Jurkat, Clone E6-1 (cell line): ENCODE data around the gene PSG6. TPM values are rescaled to one million over a fixed set of nuclear protein-coding genes. Genes with fewer than 3 reads are reported as not detected.
"Not testable (repeated sequence)": the region's sequence is repeated elsewhere in the genome, so short reads cannot be mapped to it uniquely, and the experiment has no call there.

Experiments used
- DNase-seq: peaks from one replicate; pipeline ENCODE4 v3.0.0-alpha.2; 2011; ENCODE audit warnings: low read depth, low spot score
- H3K4me3 ChIP-seq: 2 replicates; pipeline ENCODE4 v1.5.1; 2011; ENCODE audit warnings: mild to moderate bottlenecking, low read length, control low read depth, moderate library complexity
- polyA plus RNA-seq: library from polyadenylated mRNA; unstranded; fragments of >200 nt; gene quantifications from one replicate; pipeline ENCODE4 v1.2.1, GENCODE V29; 2012; ENCODE audit warnings: missing spikeins; ENCODE audit not compliant: insufficient read length, insufficient read depth

The PSG6 gene
- not detected for polyA plus RNA-seq

- H3K4me3 ChIP-seq, DNase-seq: not testable (repeated sequence)
Observed at GRCh38 chr19:42917634-42918033, at the start of gene PSG6. TSS of gene PSG6 (minus strand) at chr19:42917894. CDS start at chr19:42917792, 102 bp downstream.

- no peak overlapping the region for H3K4me3 ChIP-seq
- DNase-seq, result no peak
Observed at GRCh38 chr19:42965176-42965575, 47.5 kb upstream of the PSG6 start.

GRCh38 chr19:42961119-42961518 lies 43.4 kb upstream of the PSG6 start:
- no peak for DNase-seq
- no peak overlapping the region for H3K4me3 ChIP-seq

- not testable (repeated sequence) for DNase-seq, H3K4me3 ChIP-seq
Observed at GRCh38 chr19:42952126-42952525, 34.4 kb upstream of the PSG6 start.

- H3K4me3 ChIP-seq, DNase-seq: not testable (repeated sequence)
Observed at GRCh38 chr19:42951476-42951875, 33.8 kb upstream of the PSG6 start.

- H3K4me3 ChIP-seq, result no peak overlapping the region
- DNase-seq, result peak; percentile 7
Observed at GRCh38 chr19:42942187-42942789, 24.6 kb upstream of the PSG6 start.

GRCh38 chr19:42937107-42937506 lies 19.4 kb upstream of the PSG6 start, which contains the start of gene PSG7:
TSS of gene PSG7 (minus strand) at chr19:42937207. CDS start at chr19:42937076, 131 bp downstream.
- DNase-seq, H3K4me3 ChIP-seq: not testable (repeated sequence)

GRCh38 chr19:42934726-42935125 lies 17.0 kb upstream of the PSG6 start:
- H3K4me3 ChIP-seq, DNase-seq: not testable (repeated sequence)

- not testable (repeated sequence) for H3K4me3 ChIP-seq, DNase-seq
Observed at GRCh38 chr19:42934183-42934582, 16.5 kb upstream of the PSG6 start.

GRCh38 chr19:42933412-42933811 lies 15.7 kb upstream of the PSG6 start:
- not testable (repeated sequence) for H3K4me3 ChIP-seq, DNase-seq

- DNase-seq, H3K4me3 ChIP-seq: not testable (repeated sequence)
Observed at GRCh38 chr19:42932485-42933101, 14.9 kb upstream of the PSG6 start.

GRCh38 chr19:42930214-42930613 lies 12.5 kb upstream of the PSG6 start:
- not testable (repeated sequence) for DNase-seq, H3K4me3 ChIP-seq

GRCh38 chr19:42928896-42929295 lies 11.2 kb upstream of the PSG6 start:
- DNase-seq, result no peak
- no peak overlapping the region for H3K4me3 ChIP-seq

- no peak for DNase-seq
- H3K4me3 ChIP-seq, result no peak overlapping the region
Observed at GRCh38 chr19:42926781-42927180, 9.1 kb upstream of the PSG6 start.

- H3K4me3 ChIP-seq, result not testable (repeated sequence)
- peak; percentile 24 for DNase-seq
Observed at GRCh38 chr19:42923106-42923505, 5.4 kb upstream of the PSG6 start.

- DNase-seq, result not testable (repeated sequence)
Observed at GRCh38 chr19:42920971-42921370, 3.3 kb upstream of the PSG6 start.

GRCh38 chr19:42919757-42920079 lies 2.0 kb upstream of the PSG6 start:
- no peak overlapping the region for H3K4me3 ChIP-seq
- no peak for DNase-seq

More at GRCh38 chr19:42920971-42921370, 3.3 kb upstream of the PSG6 start:
- H3K4me3 ChIP-seq, result not testable (repeated sequence)

GRCh38 chr19:42919070-42919756 lies 1.5 kb upstream of the PSG6 start:
- not testable (repeated sequence) for DNase-seq

GRCh38 chr19:42918377-42919069 lies 829 bp upstream of the PSG6 start:
- DNase-seq, H3K4me3 ChIP-seq: not testable (repeated sequence)

More at GRCh38 chr19:42919070-42919756, 1.5 kb upstream of the PSG6 start:
- H3K4me3 ChIP-seq, result not testable (repeated sequence)
